Progenitor cell of endocrine pancreas (in vitro differentiated cells): ENCODE measurements around the gene LUZP1. TPM values are rescaled to one million over a fixed set of nuclear protein-coding genes. Genes with fewer than 3 reads are reported as not detected.

Experiments used
- DNase-seq: peaks from one replicate; pipeline ENCODE4 v3.0.0; 2021; ENCODE audit warnings: low spot score; ENCODE audit not compliant: unreplicated experiment
- H3K27ac Mint-ChIP-seq: 2 replicates; pipeline ENCODE4 v1.8.0; 2021; ENCODE audit warnings: mild to moderate bottlenecking, moderate library complexity, mixed read lengths
- H3K27me3 Mint-ChIP-seq: 2 replicates; pipeline ENCODE4 v1.8.0; 2021; ENCODE audit warnings: mixed read lengths
- H3K36me3 Mint-ChIP-seq: 2 replicates; pipeline ENCODE4 v1.8.0; 2022; ENCODE audit warnings: mixed read lengths; ENCODE audit not compliant: insufficient read depth
- H3K4me1 Mint-ChIP-seq: 2 replicates; pipeline ENCODE4 v1.8.0; 2021; ENCODE audit warnings: low read depth, mixed read lengths
- H3K4me3 Mint-ChIP-seq: 2 replicates; pipeline ENCODE4 v1.8.0; 2021; ENCODE audit warnings: low read depth, mild to moderate bottlenecking, moderate library complexity, mixed read lengths
- H3K9me3 Mint-ChIP-seq: 2 replicates; pipeline ENCODE4 v1.8.0; 2021; ENCODE audit warnings: low read depth, mixed read lengths
- CTCF ChIP-seq: fragments of 200-600 bp; sonication (generic); IDR thresholded peaks from one replicate; pipeline ENCODE4 v1.5.0; 2021; ENCODE audit warnings: antibody characterized with exemption, mild to moderate bottlenecking; ENCODE audit not compliant: unreplicated experiment
- total RNA-seq: library from RNA; stranded (reverse); gene quantifications from 2 replicates; pipeline ENCODE4 v1.2.1, GENCODE V29; 2021

The LUZP1 gene
- total RNA-seq, 1 donor from 2014 or later = 47.5 TPM

- no peaks in the 10 kb centered on the region for H3K27me3 Mint-ChIP-seq
- H3K4me3 Mint-ChIP-seq = no peak overlapping the region
- TF ChIP-seq CTCF = no peak
- H3K9me3 Mint-ChIP-seq = no peaks in the 10 kb centered on the region
- H3K36me3 Mint-ChIP-seq = peaks cover 17% of the 10 kb centered on the region
- H3K27ac Mint-ChIP-seq = no peak overlapping the region
- H3K4me1 Mint-ChIP-seq = peaks cover 14% of the 10 kb centered on the region
- DNase-seq = no peak
These were observed 71.3 kb downstream of the LUZP1 start for GRCh38 chr1:23097316-23097715.

GRCh38 chr1:23092447-23092846, 76.2 kb downstream of the LUZP1 start:
- H3K36me3 Mint-ChIP-seq = peaks cover 33% of the 10 kb centered on the region
- H3K27ac Mint-ChIP-seq = no peak overlapping the region
- no peak for TF ChIP-seq CTCF
- DNase-seq = no peak
- no peak overlapping the region for H3K4me3 Mint-ChIP-seq
- no peaks in the 10 kb centered on the region for H3K4me1 Mint-ChIP-seq
- no peaks in the 10 kb centered on the region for H3K9me3 Mint-ChIP-seq
- no peaks in the 10 kb centered on the region for H3K27me3 Mint-ChIP-seq

- Mint-ChIP-seq H3K4me1 (no peaks in the 10 kb centered on the region), H3K27me3 (no peaks in the 10 kb centered on the region), H3K4me3 (no peak overlapping the region), H3K36me3 (peaks cover 39% of the 10 kb centered on the region), H3K9me3 (no peaks in the 10 kb centered on the region), H3K27ac (no peak overlapping the region)
- no peak for DNase-seq
- no peak for TF ChIP-seq CTCF
These were observed 77.1 kb downstream of the LUZP1 start for GRCh38 chr1:23091545-23091944.

- TF ChIP-seq CTCF = no peak
- H3K4me3 Mint-ChIP-seq = no peak overlapping the region
These were observed 78.6 kb downstream of the LUZP1 start for GRCh38 chr1:23090056-23090455.

GRCh38 chr1:23088027-23088426, 80.6 kb downstream of the LUZP1 start:
- H3K36me3 Mint-ChIP-seq = peaks cover 30% of the 10 kb centered on the region
- H3K9me3 Mint-ChIP-seq = no peaks in the 10 kb centered on the region
- no peak for TF ChIP-seq CTCF
- no peaks in the 10 kb centered on the region for H3K27me3 Mint-ChIP-seq
- H3K4me1 Mint-ChIP-seq = no peaks in the 10 kb centered on the region
- no peak overlapping the region for H3K4me3 Mint-ChIP-seq
- DNase-seq = no peak
- H3K27ac Mint-ChIP-seq = no peak overlapping the region

More at GRCh38 chr1:23090056-23090455, 78.6 kb downstream of the LUZP1 start:
- no peaks in the 10 kb centered on the region for H3K9me3 Mint-ChIP-seq
- peaks cover 38% of the 10 kb centered on the region for H3K36me3 Mint-ChIP-seq
- H3K4me1 Mint-ChIP-seq = no peaks in the 10 kb centered on the region
- DNase-seq = no peak
- H3K27me3 Mint-ChIP-seq = no peaks in the 10 kb centered on the region
- no peak overlapping the region for H3K27ac Mint-ChIP-seq
